ENCODE measurements around the gene CD99L2.
"Not testable (repeated sequence)": the region's sequence is repeated elsewhere in the genome, so short reads cannot be mapped to it uniquely, and the experiment has no call there.

Gene CD99L2

GRCh38 chrX:150849486-150849885 is 49.0 kb downstream of the CD99L2 start:
- no peak for DNase-seq

GRCh38 chrX:150848914-150849365 is 49.5 kb downstream of the CD99L2 start:
- no peak for DNase-seq

- DNase-seq = no peak
These were observed 51.4 kb downstream of the CD99L2 start for GRCh38 chrX:150847088-150847487.

DNA sequence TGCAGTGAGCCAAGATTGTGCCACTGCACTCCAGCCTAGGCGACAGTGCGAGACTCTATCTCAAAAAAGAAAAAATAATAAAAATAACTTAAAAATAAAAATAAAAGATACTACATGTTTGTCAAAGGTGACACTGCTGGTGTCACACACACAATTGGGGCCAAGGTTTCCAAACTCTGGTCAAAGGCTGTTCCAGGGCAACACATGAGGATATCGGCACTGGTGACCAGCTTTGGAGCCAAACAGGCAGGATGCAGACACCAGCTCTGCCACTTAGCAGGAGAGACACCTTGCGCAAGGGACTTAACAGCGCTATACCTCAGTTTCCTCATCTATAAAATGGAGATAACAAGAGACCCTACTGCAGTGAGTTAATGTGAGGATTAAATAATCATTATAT is 52.3 kb downstream of the CD99L2 start:
- DNase-seq = no peak

- no peak for DNase-seq
These were observed 53.4 kb downstream of the CD99L2 start for GRCh38 chrX:150845091-150845490.

GRCh38 chrX:150844016-150844415 is 54.5 kb downstream of the CD99L2 start:
- no peak for DNase-seq

DNA sequence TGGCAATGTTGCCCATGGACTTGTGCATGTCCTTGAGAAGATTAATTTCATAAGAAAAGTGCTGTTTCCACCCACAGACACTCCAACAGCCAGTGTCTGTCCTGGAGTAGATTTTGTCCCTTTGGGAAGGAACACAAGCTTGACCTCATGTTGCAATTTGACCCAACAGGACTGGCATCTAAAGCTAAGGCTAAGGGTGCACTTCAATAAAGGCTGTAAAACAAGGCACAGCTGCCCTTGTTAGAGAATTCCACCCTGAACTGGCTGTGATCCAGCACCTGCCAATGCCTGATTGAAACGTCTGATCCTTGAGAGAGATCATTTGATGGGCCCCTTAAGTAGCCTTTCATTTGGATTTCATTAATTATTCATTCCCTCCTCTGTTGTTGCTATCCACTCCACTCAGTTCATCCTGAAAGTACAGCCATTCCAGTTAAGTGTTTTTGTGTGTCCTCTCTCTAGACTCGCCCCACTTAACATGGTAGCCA is 56.2 kb downstream of the CD99L2 start:
- DNase-seq = no peak

GRCh38 chrX:150841456-150842197 is 56.8 kb downstream of the CD99L2 start:
- DNase-seq = no peak

- DNase-seq = no peak
These were observed 60.6 kb downstream of the CD99L2 start for GRCh38 chrX:150837845-150838244.

DNA sequence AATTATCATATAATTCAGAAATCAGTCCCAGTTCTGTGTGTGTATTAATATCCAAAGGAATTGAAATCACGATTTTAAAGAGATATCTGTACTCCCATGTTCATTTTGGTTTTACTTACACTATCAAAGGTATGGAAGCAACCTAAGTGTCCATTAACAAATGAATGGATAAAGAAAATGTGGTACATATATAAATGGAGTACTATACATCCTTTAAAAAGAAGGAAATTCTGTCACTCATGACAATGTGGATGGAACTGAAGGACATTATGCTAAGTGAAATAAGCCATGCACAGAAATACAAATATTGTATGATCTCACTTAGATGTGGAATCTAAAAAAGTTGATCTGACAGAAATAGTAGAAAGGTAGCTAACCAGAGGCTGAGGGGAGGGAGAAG is 63.8 kb downstream of the CD99L2 start:
- no peak for DNase-seq

- DNase-seq = no peak
These were observed 64.9 kb downstream of the CD99L2 start for GRCh38 chrX:150833454-150834056.

GRCh38 chrX:150831863-150832262 is 66.6 kb downstream of the CD99L2 start:
- no peak for DNase-seq

DNA sequence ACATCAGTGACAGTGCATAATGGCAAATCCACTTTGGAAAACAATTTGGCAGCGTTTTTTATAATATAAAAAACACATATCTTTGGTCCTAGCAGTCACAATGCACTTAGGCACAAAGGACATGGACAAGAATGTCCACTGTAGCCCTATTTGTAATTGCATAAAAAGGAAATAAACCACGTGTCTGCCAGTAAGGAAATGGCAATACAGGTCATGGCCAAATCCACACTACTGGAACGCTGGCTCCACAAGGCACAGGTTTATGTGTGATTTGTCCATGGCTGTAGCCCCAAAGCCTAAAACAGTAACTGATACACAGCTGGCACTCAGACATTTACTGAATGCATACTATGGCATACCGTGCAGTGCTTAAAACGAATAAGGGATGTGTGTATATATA is 69.7 kb downstream of the CD99L2 start:
- DNase-seq = no peak

DNA sequence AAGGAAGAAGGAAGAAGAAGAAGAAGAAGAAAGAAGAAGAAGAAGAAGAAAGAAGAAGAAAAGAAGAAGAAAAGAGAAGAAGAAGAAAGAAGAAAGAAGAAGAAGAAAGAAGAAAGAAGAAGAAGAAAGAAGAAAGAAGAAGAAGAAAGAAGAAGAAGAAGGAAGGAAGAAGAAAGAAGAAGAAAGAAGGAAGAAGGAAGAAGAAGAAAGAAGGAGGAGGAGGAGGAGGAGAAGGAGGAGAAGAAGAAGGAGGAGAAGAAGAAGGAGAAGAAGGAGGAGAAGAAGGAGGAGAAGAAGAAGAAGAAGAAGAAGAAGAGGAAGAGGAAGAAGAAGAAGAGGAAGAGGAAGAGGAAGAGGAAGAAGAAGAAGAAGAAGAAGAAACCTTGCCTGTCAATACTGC is 74.1 kb downstream of the CD99L2 start:
- not testable (repeated sequence) for DNase-seq

- not testable (repeated sequence) for DNase-seq
These were observed 74.6 kb downstream of the CD99L2 start for GRCh38 chrX:150823826-150824225.

GRCh38 chrX:150821971-150822370 is 76.5 kb downstream of the CD99L2 start:
- no peak for DNase-seq

GRCh38 chrX:150813922-150814321 is 84.5 kb downstream of the CD99L2 start:
- no peak for DNase-seq

DNA sequence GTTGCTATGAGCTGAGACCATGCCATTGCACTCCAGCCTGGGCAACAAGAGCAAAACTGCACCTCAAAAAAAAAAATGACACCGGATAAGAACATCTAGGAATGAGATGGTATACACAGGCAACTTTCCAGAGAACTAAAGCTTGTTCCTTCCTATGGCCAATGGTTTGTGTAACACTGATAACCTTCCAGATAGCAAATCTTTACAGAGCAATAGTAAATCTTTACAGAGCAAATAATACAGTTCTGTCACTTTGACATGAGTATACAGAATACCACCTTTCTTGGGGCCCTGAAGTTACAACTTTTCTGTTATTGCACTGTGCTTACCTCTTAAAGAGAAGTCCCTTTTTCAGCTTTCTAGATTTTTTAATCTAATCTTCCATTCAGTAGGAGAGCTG is 91.6 kb downstream of the CD99L2 start:
- DNase-seq = no peak

- DNase-seq = no peak
These were observed 92.7 kb downstream of the CD99L2 start for GRCh38 chrX:150805736-150806135.

GRCh38 chrX:150792949-150793527 is 105.4 kb downstream of the CD99L2 start:
- DNase-seq = no peak

GRCh38 chrX:150790021-150790420 is 108.4 kb downstream of the CD99L2 start:
- DNase-seq = no peak

GRCh38 chrX:150781677-150782076 is 116.8 kb downstream of the CD99L2 start:
- no peak for DNase-seq

GRCh38 chrX:150779385-150779784 is 119.1 kb downstream of the CD99L2 start:
- DNase-seq = no peak

DNA sequence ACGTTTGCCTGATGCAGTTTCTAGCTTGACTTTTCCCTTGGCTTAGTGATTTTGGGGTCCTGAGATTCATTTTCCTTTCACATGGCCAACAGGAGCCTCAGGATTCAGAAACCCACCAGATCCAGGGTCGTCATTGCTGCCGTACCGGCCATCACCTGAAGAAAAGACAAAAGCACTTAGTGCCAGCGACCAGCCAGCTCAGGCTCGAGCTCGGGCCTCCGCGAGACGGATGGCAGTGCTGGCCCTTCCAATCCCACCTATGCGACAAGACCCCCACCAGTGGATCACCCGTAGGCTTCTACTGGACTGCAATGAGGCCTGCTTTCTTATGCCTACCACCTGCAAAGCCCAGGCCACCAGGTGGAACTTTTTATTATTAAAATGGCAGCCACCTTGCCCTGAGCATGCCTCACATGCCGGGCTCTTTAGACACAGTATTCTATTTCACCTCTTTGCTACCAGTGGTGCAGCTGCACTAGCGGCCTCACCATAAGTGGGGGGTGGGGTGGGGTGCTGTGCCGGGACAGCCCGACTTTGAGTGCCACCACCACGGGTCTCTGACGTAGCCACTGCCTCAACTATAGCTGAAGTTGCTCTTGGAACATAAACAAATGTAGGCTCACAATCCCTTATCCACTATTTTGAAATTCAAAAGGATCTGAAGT is 121.0 kb downstream of the CD99L2 start:
- no peak for DNase-seq

Data from activated gamma-delta T cell treated with Interleukin-2 at 50 U/mL for 16 hours (primary cell).